Caco-2 (cell line): ENCODE data around the gene LPXN. TPM values are rescaled to one million over a fixed set of nuclear protein-coding genes. Genes with fewer than 3 reads are reported as not detected.
A peak's percentile ranks its signal among the peaks of the same experiment; 100 is the strongest.

ENCODE experiments used
- BruUV-seq: library from RNA; stranded (reverse); fragments of 400-500 nt; replicated peaks from 2 replicates; lab custom pipeline; 2021; lab: Mats Ljungman, UMichigan
- CTCF ChIA-PET: fragments of 300-600 bp; sonication (Branson Sonifier 250); formaldehyde crosslinking; loops from one replicate; lab custom pipeline; 2022; ENCODE audit warnings: antibody characterized with exemption; lab: Charles Lee
- POLR2A ChIA-PET: fragments of 300-600 bp; sonication (Branson Sonifier 250); formaldehyde crosslinking; loops from one replicate; lab custom pipeline; 2022; ENCODE audit warnings: antibody characterized with exemption; lab: Charles Lee
- DNase-seq, 2 experiments: peaks; one replicate each; pipeline versions ENCODE4 v3.0.0 to v3.0.0-alpha.2; 2020 to 2022
- H3K27me3 ChIP-seq: replicated peaks from 2 replicates; pipeline ENCODE4 v1.6.0; 2011; ENCODE audit warnings: low read length; ENCODE audit not compliant: control insufficient read depth, insufficient read depth
- H3K36me3 ChIP-seq: 2 replicates; pipeline ENCODE4 v1.5.1; 2011; ENCODE audit warnings: low read length; ENCODE audit not compliant: control insufficient read depth, insufficient read depth
- H3K4me1 ChIP-seq: fragments of 250-450 bp; sonication (Bioruptor Pico); 2 replicates; pipeline ENCODE4 v1.5.1; 2020; ENCODE audit warnings: mild to moderate bottlenecking
- H3K4me3 ChIP-seq: 2 replicates; pipeline ENCODE4 v1.5.1; 2011; ENCODE audit warnings: low read depth, mild to moderate bottlenecking, control low read depth, low read length
- H3K9me3 ChIP-seq: fragments of 250-450 bp; sonication (Bioruptor Pico); 2 replicates; pipeline ENCODE4 v1.5.1; 2020; ENCODE audit warnings: mild to moderate bottlenecking, moderate library complexity
- H3K27ac Mint-ChIP-seq: one replicate; pipeline ENCODE4 v1.8.0; 2022; ENCODE audit warnings: mixed read lengths; ENCODE audit not compliant: unreplicated experiment
- H3K27me3 Mint-ChIP-seq: one replicate; pipeline ENCODE4 v1.8.0; 2022; ENCODE audit warnings: mixed read lengths; ENCODE audit not compliant: insufficient read depth, unreplicated experiment
- H3K36me3 Mint-ChIP-seq: one replicate; pipeline ENCODE4 v1.8.0; 2022; ENCODE audit warnings: mild to moderate bottlenecking, mixed read lengths; ENCODE audit not compliant: insufficient read depth, unreplicated experiment
- H3K4me1 Mint-ChIP-seq: one replicate; pipeline ENCODE4 v1.8.0; 2022; ENCODE audit warnings: low read depth, mixed read lengths; ENCODE audit not compliant: unreplicated experiment
- H3K4me3 Mint-ChIP-seq: one replicate; pipeline ENCODE4 v1.8.0; 2022; ENCODE audit warnings: mild to moderate bottlenecking, moderate library complexity, mixed read lengths; ENCODE audit not compliant: unreplicated experiment
- H3K9me3 Mint-ChIP-seq: one replicate; pipeline ENCODE4 v1.8.0; 2022; ENCODE audit warnings: mixed read lengths; ENCODE audit not compliant: unreplicated experiment
- intact Hi-C: fragments of 100-400 bp; cut with micrococcal nuclease; formaldehyde crosslinking; loops from one replicate; pipeline ENCODE4 v1.10.0; 2022; ENCODE audit not compliant: unreplicated experiment
- total RNA-seq: library from RNA; stranded (reverse); gene quantifications from 2 replicates; pipeline ENCODE4 v1.2.3, GENCODE V29; 2022
- TF ChIP-seq, protein P1 (sequence below), 2 experiments: fragments of 200-600 bp in 1 of 2; IDR thresholded peaks; 1 replicate in 1 of 2; 2 replicates in 1 of 2; pipeline versions ENCODE4 v1.5.1 to v1.8.0; 2011 to 2022; ENCODE audit warnings: antibody characterized with exemption in 1 of 2, control low read depth in 1 of 2, inconsistent platforms in 1 of 2, low read depth in 1 of 2, low read length in 1 of 2, mild to moderate bottlenecking in 1 of 2, moderate library complexity in 1 of 2; ENCODE audit not compliant: insufficient read depth in 1 of 2, severe bottlenecking in 1 of 2, unreplicated experiment in 1 of 2

Gene LPXN
- total RNA-seq, 1 experiment from 2014 or later: 2.1 TPM

DNA sequence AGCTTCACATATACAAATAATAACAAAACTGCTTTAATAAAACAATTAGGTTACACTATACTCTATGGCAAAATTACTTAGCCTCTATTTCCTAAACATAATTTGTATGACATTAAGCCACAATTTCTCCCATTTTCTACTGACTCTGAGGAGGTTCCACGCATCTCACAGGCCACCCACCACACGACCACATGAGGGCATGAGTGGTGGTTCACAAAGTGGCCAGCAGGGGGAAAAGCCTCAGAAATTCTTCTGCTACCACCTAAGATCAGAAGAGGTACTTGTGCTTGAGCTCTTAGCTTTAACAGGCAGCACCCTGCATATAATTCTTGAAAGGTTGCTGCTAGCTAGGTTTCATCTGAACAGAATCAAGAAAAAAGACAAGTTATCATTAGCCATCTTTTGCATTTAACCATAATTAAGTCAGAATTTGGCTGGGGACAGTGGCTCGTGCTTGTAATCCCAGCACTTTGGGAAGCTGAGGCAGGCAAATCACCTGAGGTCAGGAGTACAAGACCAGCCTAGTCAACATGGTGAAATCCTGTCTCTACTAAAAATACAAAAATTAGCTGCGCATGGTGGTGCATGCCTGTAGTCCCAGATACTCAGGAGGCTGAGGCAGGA is 7.7 kb downstream of the LPXN start:
- ChIA-PET CTCF (interaction anchor here (0.6 to 1.8 kb wide), 10 partner anchors 10 to 590 kb away, joined by 3 to 12 read pairs (median 4); no protein-coding TSS in a partner anchor), POLR2A (no interaction called here)
- TF ChIP-seq, protein P1, sequence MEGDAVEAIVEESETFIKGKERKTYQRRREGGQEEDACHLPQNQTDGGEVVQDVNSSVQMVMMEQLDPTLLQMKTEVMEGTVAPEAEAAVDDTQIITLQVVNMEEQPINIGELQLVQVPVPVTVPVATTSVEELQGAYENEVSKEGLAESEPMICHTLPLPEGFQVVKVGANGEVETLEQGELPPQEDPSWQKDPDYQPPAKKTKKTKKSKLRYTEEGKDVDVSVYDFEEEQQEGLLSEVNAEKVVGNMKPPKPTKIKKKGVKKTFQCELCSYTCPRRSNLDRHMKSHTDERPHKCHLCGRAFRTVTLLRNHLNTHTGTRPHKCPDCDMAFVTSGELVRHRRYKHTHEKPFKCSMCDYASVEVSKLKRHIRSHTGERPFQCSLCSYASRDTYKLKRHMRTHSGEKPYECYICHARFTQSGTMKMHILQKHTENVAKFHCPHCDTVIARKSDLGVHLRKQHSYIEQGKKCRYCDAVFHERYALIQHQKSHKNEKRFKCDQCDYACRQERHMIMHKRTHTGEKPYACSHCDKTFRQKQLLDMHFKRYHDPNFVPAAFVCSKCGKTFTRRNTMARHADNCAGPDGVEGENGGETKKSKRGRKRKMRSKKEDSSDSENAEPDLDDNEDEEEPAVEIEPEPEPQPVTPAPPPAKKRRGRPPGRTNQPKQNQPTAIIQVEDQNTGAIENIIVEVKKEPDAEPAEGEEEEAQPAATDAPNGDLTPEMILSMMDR (IDR thresholded peaks at IDR 0.05; ENCODE audit: insufficient read depth in 1 of 2, low read depth in 1 of 2, low read length in 1 of 2, severe bottlenecking in 1 of 2, unreplicated experiment in 1 of 2): peak; percentile 86 to 95
- no TSS peak for BruUV-seq
- Mint-ChIP-seq H3K4me1 (no peaks in the 10 kb centered on the region), H3K27ac (no peak overlapping the region), H3K9me3 (no peaks in the 10 kb centered on the region), H3K36me3 (peaks cover 10% of the 10 kb centered on the region), H3K27me3 (no peaks in the 10 kb centered on the region), H3K4me3 (no peak overlapping the region)
- DNase-seq: peak; percentile 68 to 73
- intact Hi-C loops: loop anchor here (1.0 to 2.0 kb wide), 2 partner anchors 221 to 490 kb away; no protein-coding TSS in a partner anchor
- no peaks in the 10 kb centered on the region for H3K36me3 ChIP-seq
- no peaks in the 10 kb centered on the region for H3K9me3 ChIP-seq
- H3K27me3 ChIP-seq: no peaks in the 10 kb centered on the region
- no peaks in the 10 kb centered on the region for H3K4me1 ChIP-seq
- H3K4me3 ChIP-seq: no peak overlapping the region

DNA sequence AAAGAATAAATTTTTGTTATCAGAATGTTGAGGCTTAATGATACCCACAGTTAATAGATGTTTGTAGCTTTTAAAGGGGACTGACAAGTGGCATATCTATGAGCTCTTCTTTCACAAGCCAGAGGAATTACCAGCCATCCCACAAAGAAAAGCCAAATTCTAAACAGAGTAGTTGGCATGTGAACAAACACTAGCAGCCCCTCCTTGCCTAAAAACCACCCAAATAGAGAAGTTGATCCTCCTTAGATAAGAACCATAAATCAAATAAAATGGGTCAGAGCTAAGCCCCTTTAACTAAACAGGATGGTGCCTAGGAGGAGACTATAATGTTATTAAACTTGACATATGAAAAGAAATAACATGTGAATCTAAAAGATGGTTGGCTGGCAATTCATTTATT is 11.4 kb downstream of the LPXN start:
- TF ChIP-seq, protein P1 (IDR thresholded peaks at IDR 0.05; ENCODE audit: insufficient read depth in 1 of 2, low read depth in 1 of 2, low read length in 1 of 2, severe bottlenecking in 1 of 2, unreplicated experiment in 1 of 2): no peak
- peaks cover 7% of the 10 kb centered on the region for H3K4me1 Mint-ChIP-seq
- BruUV-seq: no TSS peak
- no peak overlapping the region for H3K27ac Mint-ChIP-seq
- no peak overlapping the region for H3K4me3 ChIP-seq
- peaks cover 10% of the 10 kb centered on the region for H3K36me3 Mint-ChIP-seq
- no peaks in the 10 kb centered on the region for H3K9me3 Mint-ChIP-seq
- CTCF ChIA-PET: interaction anchor here (0.7 kb wide), 1 partner anchor 316 kb away, joined by 3 read pairs; no protein-coding TSS in a partner anchor
- no peaks in the 10 kb centered on the region for H3K27me3 ChIP-seq
- H3K4me3 Mint-ChIP-seq: no peak overlapping the region
- H3K4me1 ChIP-seq: peaks cover 10% of the 10 kb centered on the region
- H3K27me3 Mint-ChIP-seq: no peaks in the 10 kb centered on the region
- DNase-seq: no peak
- intact Hi-C loops: no loop called here
- H3K9me3 ChIP-seq: no peaks in the 10 kb centered on the region
- no peaks in the 10 kb centered on the region for H3K36me3 ChIP-seq
- POLR2A ChIA-PET: no interaction called here

DNA sequence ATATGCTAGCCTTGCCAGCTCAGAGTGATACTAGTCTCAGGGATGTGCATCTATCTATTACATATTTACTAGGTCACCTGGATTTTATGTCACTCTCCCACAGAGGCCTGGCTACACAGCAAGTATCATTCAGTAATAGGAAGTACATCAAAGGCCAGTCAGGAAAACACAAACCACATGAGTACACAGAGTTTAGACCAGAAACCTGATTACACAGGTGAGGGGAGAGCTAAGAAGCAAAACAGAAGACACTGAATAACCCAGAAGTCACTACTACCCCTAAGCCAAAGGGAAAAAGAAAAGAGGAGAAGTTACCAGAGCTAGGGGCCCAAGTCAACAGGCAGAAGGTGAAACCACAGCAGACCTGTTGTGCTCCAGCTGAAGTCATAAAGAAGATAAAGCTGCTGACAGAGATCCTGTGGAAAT is 13.3 kb downstream of the LPXN start:
- no peak for DNase-seq
- ChIA-PET POLR2A (no interaction called here), CTCF (interaction anchor here (0.6 kb wide), 2 partner anchors 59 to 1314 kb away, joined by 7 read pairs; no protein-coding TSS in a partner anchor)
- no TSS peak for BruUV-seq
- H3K27ac Mint-ChIP-seq: no peak overlapping the region
- H3K4me3 ChIP-seq: no peak overlapping the region
- H3K36me3 Mint-ChIP-seq: peaks cover 5% of the 10 kb centered on the region
- intact Hi-C loops: no loop called here
- H3K4me3 Mint-ChIP-seq: no peak overlapping the region
- H3K36me3 ChIP-seq: no peaks in the 10 kb centered on the region
- H3K27me3 Mint-ChIP-seq: no peaks in the 10 kb centered on the region
- H3K4me1 ChIP-seq: peaks cover 10% of the 10 kb centered on the region
- no peaks in the 10 kb centered on the region for H3K9me3 ChIP-seq
- TF ChIP-seq, protein P1 (IDR thresholded peaks at IDR 0.05; ENCODE audit: insufficient read depth in 1 of 2, low read depth in 1 of 2, low read length in 1 of 2, severe bottlenecking in 1 of 2, unreplicated experiment in 1 of 2): no peak
- no peaks in the 10 kb centered on the region for H3K9me3 Mint-ChIP-seq
- H3K4me1 Mint-ChIP-seq: peaks cover 7% of the 10 kb centered on the region
- H3K27me3 ChIP-seq: no peaks in the 10 kb centered on the region
